Caco-2 (cell line): ENCODE results near the gene PARD3B. TPM values are rescaled to one million over a fixed set of nuclear protein-coding genes. Genes with fewer than 3 reads are reported as not detected.

Experiments
- BruUV-seq: library from RNA; stranded (reverse); fragments of 400-500 nt; replicated peaks from 2 replicates; lab custom pipeline; 2021; lab: Mats Ljungman, UMichigan
- CTCF ChIA-PET: fragments of 300-600 bp; sonication (Branson Sonifier 250); formaldehyde crosslinking; loops from one replicate; lab custom pipeline; 2022; ENCODE audit warnings: antibody characterized with exemption; lab: Charles Lee
- POLR2A ChIA-PET: fragments of 300-600 bp; sonication (Branson Sonifier 250); formaldehyde crosslinking; loops from one replicate; lab custom pipeline; 2022; ENCODE audit warnings: antibody characterized with exemption; lab: Charles Lee
- DNase-seq, 2 experiments: peaks; one replicate each; pipeline versions ENCODE4 v3.0.0 to v3.0.0-alpha.2; 2020 to 2022
- H3K27me3 ChIP-seq: replicated peaks from 2 replicates; pipeline ENCODE4 v1.6.0; 2011; ENCODE audit warnings: low read length; ENCODE audit not compliant: control insufficient read depth, insufficient read depth
- H3K36me3 ChIP-seq: 2 replicates; pipeline ENCODE4 v1.5.1; 2011; ENCODE audit warnings: low read length; ENCODE audit not compliant: control insufficient read depth, insufficient read depth
- H3K4me1 ChIP-seq: fragments of 250-450 bp; sonication (Bioruptor Pico); 2 replicates; pipeline ENCODE4 v1.5.1; 2020; ENCODE audit warnings: mild to moderate bottlenecking
- H3K4me3 ChIP-seq: 2 replicates; pipeline ENCODE4 v1.5.1; 2011; ENCODE audit warnings: low read depth, mild to moderate bottlenecking, control low read depth, low read length
- H3K9me3 ChIP-seq: fragments of 250-450 bp; sonication (Bioruptor Pico); 2 replicates; pipeline ENCODE4 v1.5.1; 2020; ENCODE audit warnings: mild to moderate bottlenecking, moderate library complexity
- H3K27ac Mint-ChIP-seq: one replicate; pipeline ENCODE4 v1.8.0; 2022; ENCODE audit warnings: mixed read lengths; ENCODE audit not compliant: unreplicated experiment
- H3K27me3 Mint-ChIP-seq: one replicate; pipeline ENCODE4 v1.8.0; 2022; ENCODE audit warnings: mixed read lengths; ENCODE audit not compliant: insufficient read depth, unreplicated experiment
- H3K36me3 Mint-ChIP-seq: one replicate; pipeline ENCODE4 v1.8.0; 2022; ENCODE audit warnings: mild to moderate bottlenecking, mixed read lengths; ENCODE audit not compliant: insufficient read depth, unreplicated experiment
- H3K4me1 Mint-ChIP-seq: one replicate; pipeline ENCODE4 v1.8.0; 2022; ENCODE audit warnings: low read depth, mixed read lengths; ENCODE audit not compliant: unreplicated experiment
- H3K4me3 Mint-ChIP-seq: one replicate; pipeline ENCODE4 v1.8.0; 2022; ENCODE audit warnings: mild to moderate bottlenecking, moderate library complexity, mixed read lengths; ENCODE audit not compliant: unreplicated experiment
- H3K9me3 Mint-ChIP-seq: one replicate; pipeline ENCODE4 v1.8.0; 2022; ENCODE audit warnings: mixed read lengths; ENCODE audit not compliant: unreplicated experiment
- intact Hi-C: fragments of 100-400 bp; cut with micrococcal nuclease; formaldehyde crosslinking; loops from one replicate; pipeline ENCODE4 v1.10.0; 2022; ENCODE audit not compliant: unreplicated experiment
- total RNA-seq: library from RNA; stranded (reverse); gene quantifications from 2 replicates; pipeline ENCODE4 v1.2.3, GENCODE V29; 2022
- TF ChIP-seq, protein P1 (sequence below), 2 experiments: fragments of 200-600 bp in 1 of 2; IDR thresholded peaks; 1 replicate in 1 of 2; 2 replicates in 1 of 2; pipeline versions ENCODE4 v1.5.1 to v1.8.0; 2011 to 2022; ENCODE audit warnings: antibody characterized with exemption in 1 of 2, control low read depth in 1 of 2, inconsistent platforms in 1 of 2, low read depth in 1 of 2, low read length in 1 of 2, mild to moderate bottlenecking in 1 of 2, moderate library complexity in 1 of 2; ENCODE audit not compliant: insufficient read depth in 1 of 2, severe bottlenecking in 1 of 2, unreplicated experiment in 1 of 2

The PARD3B gene
- total RNA-seq, 1 experiment from 2014 or later = 68.9 TPM

DNA sequence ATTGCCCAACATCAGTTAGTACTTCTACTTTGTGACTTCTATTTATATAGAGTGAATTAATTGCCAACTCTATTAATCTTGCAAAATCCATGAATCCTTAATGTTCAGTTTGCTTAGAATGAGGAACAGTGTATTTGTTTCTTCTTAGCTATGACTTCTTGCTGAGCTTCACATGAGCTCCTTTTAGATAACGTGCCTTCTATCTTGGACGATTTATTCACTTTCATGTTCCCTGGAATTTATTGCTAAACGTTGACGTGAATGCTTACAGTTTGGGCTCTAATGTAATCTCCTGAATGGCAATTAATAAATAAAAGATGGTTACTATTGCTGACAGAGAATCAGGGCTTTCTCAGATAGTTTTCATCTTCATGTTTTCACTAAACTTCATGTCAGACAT lies 752.6 kb downstream of the PARD3B start:
- BruUV-seq = no TSS peak
- Mint-ChIP-seq H3K27me3 (no peaks in the 10 kb centered on the region), H3K36me3 (no peaks in the 10 kb centered on the region), H3K4me3 (no peak overlapping the region), H3K4me1 (no peaks in the 10 kb centered on the region), H3K9me3 (no peaks in the 10 kb centered on the region), H3K27ac (no peak overlapping the region)
- intact Hi-C loops = no loop called here
- Histone ChIP-seq H3K4me3 (no peak overlapping the region), H3K27me3 (no peaks in the 10 kb centered on the region), H3K36me3 (no peaks in the 10 kb centered on the region), H3K4me1 (no peaks in the 10 kb centered on the region), H3K9me3 (no peaks in the 10 kb centered on the region)
- ChIA-PET CTCF (no interaction called here), POLR2A (no interaction called here)
- no peak for DNase-seq
- TF ChIP-seq, protein P1, sequence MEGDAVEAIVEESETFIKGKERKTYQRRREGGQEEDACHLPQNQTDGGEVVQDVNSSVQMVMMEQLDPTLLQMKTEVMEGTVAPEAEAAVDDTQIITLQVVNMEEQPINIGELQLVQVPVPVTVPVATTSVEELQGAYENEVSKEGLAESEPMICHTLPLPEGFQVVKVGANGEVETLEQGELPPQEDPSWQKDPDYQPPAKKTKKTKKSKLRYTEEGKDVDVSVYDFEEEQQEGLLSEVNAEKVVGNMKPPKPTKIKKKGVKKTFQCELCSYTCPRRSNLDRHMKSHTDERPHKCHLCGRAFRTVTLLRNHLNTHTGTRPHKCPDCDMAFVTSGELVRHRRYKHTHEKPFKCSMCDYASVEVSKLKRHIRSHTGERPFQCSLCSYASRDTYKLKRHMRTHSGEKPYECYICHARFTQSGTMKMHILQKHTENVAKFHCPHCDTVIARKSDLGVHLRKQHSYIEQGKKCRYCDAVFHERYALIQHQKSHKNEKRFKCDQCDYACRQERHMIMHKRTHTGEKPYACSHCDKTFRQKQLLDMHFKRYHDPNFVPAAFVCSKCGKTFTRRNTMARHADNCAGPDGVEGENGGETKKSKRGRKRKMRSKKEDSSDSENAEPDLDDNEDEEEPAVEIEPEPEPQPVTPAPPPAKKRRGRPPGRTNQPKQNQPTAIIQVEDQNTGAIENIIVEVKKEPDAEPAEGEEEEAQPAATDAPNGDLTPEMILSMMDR (IDR thresholded peaks at IDR 0.05; ENCODE audit: insufficient read depth in 1 of 2, low read depth in 1 of 2, low read length in 1 of 2, severe bottlenecking in 1 of 2, unreplicated experiment in 1 of 2) = no peak

GRCh38 chr2:205311201-205311600 lies 765.9 kb downstream of the PARD3B start:
- Histone ChIP-seq H3K9me3 (no peaks in the 10 kb centered on the region), H3K36me3 (no peaks in the 10 kb centered on the region), H3K27me3 (no peaks in the 10 kb centered on the region), H3K4me3 (no peak overlapping the region), H3K4me1 (no peaks in the 10 kb centered on the region)
- CTCF ChIA-PET = no interaction called here
- intact Hi-C loops = no loop called here
- BruUV-seq = no TSS peak
- TF ChIP-seq, protein P1 (IDR thresholded peaks at IDR 0.05; ENCODE audit: insufficient read depth in 1 of 2, low read depth in 1 of 2, low read length in 1 of 2, severe bottlenecking in 1 of 2, unreplicated experiment in 1 of 2) = no peak
- no peaks in the 10 kb centered on the region for H3K4me1 Mint-ChIP-seq
- no peak overlapping the region for H3K4me3 Mint-ChIP-seq
- no peak overlapping the region for H3K27ac Mint-ChIP-seq
- H3K9me3 Mint-ChIP-seq = no peaks in the 10 kb centered on the region
- POLR2A ChIA-PET = no interaction called here
- no peaks in the 10 kb centered on the region for H3K27me3 Mint-ChIP-seq
- DNase-seq = no peak
- peaks cover 5% of the 10 kb centered on the region for H3K36me3 Mint-ChIP-seq

DNA sequence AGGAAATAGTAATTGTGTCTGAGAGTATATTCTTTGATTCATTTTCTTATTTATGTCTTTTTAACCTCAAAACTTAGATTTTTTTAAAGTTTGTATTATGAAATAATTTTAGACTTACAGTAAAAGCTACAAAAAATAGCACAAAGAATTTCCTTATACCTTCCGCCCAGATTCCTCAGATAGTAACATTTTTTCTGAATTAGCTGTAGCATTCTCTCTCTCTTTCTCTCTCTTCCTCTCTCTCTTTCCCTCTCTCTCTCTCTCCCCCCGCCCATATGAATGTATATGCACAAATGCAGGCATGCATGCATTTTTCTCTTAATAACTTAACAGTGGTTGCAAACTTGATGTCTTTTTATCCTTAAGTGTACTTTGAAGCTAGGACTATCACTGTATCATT lies 776.0 kb downstream of the PARD3B start:
- no peak overlapping the region for H3K4me3 Mint-ChIP-seq
- H3K27ac Mint-ChIP-seq = no peak overlapping the region
- H3K27me3 Mint-ChIP-seq = no peaks in the 10 kb centered on the region
- BruUV-seq = no TSS peak
- CTCF ChIA-PET = no interaction called here
- Histone ChIP-seq H3K27me3 (no peaks in the 10 kb centered on the region), H3K36me3 (no peaks in the 10 kb centered on the region), H3K4me1 (peaks cover 6% of the 10 kb centered on the region; the same call in 1 of the 2 replicates), H3K9me3 (peaks cover 9% of the 10 kb centered on the region; the same call in 1 of the 2 replicates), H3K4me3 (no peak overlapping the region)
- peaks cover 14% of the 10 kb centered on the region for H3K9me3 Mint-ChIP-seq
- H3K4me1 Mint-ChIP-seq = peaks cover 15% of the 10 kb centered on the region
- TF ChIP-seq, protein P1 (IDR thresholded peaks at IDR 0.05; ENCODE audit: insufficient read depth in 1 of 2, low read depth in 1 of 2, low read length in 1 of 2, severe bottlenecking in 1 of 2, unreplicated experiment in 1 of 2) = no peak
- intact Hi-C loops = loop anchor here (5.0 kb wide), 1 partner anchor 356 kb away; no protein-coding TSS in a partner anchor
- no peak for DNase-seq
- H3K36me3 Mint-ChIP-seq = peaks cover 10% of the 10 kb centered on the region
- POLR2A ChIA-PET = no interaction called here
